ENCODE measurements around the gene ZXDC.

Gene ZXDC

DNA sequence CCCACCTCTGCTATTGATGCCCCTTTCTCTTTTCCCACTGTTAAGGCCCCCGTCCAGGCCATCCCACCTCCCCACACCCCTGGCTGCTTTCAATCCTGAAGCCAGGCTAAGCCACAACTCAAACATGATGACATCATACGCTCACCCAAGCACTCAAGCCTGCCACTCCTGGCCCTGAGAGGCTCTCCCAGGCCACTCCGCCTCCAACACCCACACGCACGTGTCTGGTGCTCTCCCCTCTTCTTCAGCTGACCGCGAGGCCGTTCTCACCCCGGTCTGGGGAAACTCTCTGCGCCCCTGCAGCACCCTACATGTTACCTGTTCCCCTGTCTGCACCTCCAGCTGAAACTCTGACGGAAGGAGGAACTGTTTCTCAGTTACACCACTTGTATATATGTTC is 6.2 kb downstream of the ZXDC start:
- DNase-seq: no peak

GRCh38 chr3:126468028-126468891 is 7.4 kb downstream of the ZXDC start:
- no peak for DNase-seq

GRCh38 chr3:126467611-126467955 is 8.1 kb downstream of the ZXDC start:
- DNase-seq: no peak

DNA sequence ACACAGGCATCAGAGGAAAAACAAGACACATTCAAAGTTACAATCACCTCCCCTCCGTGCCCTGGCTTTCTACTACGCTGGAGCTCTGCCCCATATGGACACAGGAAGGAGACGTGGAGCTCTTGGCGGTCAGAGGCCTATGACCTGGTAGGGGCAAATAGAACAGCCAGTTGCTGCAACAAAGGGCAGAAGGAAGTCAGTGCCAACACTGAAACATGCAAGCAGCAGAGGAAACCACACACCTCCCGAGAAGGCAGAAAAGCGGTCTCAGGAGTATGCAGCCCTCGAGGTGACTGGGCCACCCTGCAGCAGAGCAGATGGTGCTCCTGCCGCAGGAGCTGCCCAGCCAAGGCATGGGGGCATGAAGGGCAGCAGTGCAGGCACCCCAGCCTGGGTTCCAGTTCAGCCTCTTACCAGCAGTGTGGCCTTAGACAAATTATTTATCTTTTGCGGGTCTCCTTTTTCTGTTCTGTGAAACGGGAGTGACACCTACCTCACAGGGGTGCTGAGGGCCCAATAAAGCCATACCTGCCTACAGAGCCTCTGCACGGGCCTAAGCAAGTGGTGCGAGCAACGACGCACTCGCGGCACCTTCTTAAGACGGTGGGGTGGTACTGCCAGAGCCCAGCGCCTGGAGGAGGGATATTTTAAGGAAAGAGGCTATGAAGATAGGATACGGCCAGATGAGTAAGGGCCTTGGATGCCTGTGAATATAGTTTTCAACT is 8.6 kb downstream of the ZXDC start:
- no peak for DNase-seq

GRCh38 chr3:126465928-126466544 is 9.7 kb downstream of the ZXDC start:
- DNase-seq: no peak

- DNase-seq: no peak
Measured at GRCh38 chr3:126464997-126465396, 10.7 kb downstream of the ZXDC start.

- no peak for DNase-seq
Measured at GRCh38 chr3:126464494-126464893, 11.2 kb downstream of the ZXDC start.

DNA sequence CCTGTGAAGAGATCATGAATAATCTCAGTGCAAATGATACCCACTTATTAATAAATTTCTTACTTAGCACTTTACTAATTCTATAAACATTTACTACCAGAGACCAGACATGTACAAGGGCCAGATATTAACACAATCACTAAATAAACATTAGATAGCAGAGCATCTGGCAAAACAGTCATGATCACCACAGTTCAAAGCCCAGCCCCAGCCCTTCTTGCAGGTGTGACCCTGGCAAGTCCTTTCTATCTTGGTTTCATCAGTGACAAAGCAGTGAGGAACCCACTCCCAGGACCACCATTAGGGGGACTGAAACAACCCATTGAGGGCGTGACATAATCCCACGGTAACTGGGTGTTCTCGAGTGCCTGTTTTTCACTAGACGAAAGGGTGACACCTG is 11.6 kb downstream of the ZXDC start:
- no peak for DNase-seq

GRCh38 chr3:126463521-126463920 is 12.2 kb downstream of the ZXDC start:
- no peak for DNase-seq

- DNase-seq: no peak
Measured at GRCh38 chr3:126461450-126462070, 14.1 kb downstream of the ZXDC start.

DNA sequence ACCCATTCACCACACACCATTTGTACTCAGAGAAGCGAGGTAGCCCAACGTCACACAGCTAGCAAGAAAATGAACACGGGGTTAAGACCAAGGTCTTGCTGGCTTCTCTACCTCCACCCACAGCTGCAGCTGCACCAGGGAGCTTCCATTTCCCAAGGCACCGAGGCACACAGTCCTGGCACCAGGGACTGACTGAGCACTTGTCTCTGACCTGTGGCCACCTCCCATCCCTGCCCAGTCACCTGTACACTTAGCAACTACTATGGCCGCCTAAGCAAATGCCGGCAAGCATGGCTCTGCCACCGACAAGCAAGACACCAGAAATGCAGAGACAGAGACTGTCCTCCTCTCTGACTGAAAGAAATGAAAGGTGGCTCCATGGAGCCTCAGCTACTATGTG is 15.3 kb downstream of the ZXDC start:
- no peak for DNase-seq

- DNase-seq: no peak
Measured at GRCh38 chr3:126459763-126460127, 15.9 kb downstream of the ZXDC start.

DNA sequence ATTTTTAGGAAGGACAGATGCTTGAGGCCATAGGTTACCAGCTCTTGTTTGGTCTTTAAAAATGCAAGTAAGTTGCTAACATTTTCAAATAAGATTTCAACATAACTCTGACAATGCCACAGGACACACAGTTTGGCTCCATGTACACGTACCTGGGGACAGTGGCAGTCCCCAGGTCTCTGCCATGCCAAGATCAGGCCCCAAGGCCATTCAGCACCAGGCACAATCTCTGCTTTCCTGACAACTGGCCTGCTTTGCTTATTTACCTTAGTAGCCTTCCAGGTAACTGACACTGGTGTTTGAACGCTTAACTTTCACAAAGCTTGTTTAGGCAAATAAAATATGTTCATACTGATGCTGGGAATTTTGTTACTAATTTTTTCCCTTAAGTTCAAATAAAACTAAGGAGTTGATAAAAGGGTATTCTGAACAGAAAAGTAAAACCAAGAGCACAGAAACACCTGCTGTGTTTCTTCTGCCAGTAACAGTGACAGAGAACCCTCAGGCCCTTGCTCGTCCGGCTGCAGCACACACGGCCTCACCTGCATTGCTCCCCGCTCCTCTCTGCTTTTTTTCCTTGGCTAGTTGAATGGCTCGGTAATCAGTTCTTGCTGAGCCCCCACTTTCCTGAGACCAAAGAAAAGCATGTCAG is 16.5 kb downstream of the ZXDC start:
- no peak for DNase-seq

- no peak for DNase-seq
Measured at GRCh38 chr3:126456766-126457388, 18.8 kb downstream of the ZXDC start.

- DNase-seq: no peak
Measured at GRCh38 chr3:126456211-126456610, 19.5 kb downstream of the ZXDC start.

- no peak for DNase-seq
Measured at GRCh38 chr3:126454437-126455198, 21.1 kb downstream of the ZXDC start.

DNA sequence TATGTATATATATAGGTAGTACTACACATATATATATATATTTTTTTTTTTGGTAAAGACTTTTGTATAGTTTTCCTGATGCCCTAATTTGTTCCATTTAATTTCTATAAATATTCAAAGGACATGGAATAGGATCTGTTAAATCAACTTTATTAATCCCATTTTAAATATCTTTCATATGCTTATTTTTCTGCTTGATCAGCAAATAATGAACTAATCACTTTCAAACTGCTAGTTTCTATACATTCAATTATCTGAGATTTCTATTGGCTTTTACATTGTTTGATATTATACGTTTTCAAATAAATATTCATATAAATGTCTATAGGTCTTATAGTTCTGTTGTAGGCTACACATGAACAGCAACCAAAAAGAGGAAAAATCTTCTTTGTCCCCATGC is 21.7 kb downstream of the ZXDC start:
- no peak for DNase-seq

GRCh38 chr3:126452213-126452612 is 23.5 kb downstream of the ZXDC start:
- DNase-seq: no peak

DNA sequence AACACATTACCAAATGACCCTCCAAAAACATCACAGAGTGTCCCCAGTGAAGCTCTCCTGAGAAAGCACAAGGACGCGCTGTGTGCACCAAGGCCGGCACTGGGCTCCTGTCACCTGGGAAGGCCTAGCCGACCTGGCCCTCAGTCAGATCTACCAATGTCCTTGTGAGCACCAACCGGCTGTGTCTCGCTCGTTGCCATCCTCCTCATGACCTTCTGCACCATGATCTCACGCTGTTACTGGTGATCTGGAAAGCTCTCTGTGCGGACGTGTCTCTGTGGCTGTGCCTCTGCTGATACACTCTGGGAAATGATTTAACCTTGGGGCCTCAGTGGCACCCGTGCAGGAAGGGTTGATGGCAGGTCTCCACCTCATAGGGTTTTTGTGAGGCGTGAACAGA is 24.2 kb downstream of the ZXDC start:
- DNase-seq: no peak

- no peak for DNase-seq
Measured at GRCh38 chr3:126450744-126451143, 24.9 kb downstream of the ZXDC start.

DNA sequence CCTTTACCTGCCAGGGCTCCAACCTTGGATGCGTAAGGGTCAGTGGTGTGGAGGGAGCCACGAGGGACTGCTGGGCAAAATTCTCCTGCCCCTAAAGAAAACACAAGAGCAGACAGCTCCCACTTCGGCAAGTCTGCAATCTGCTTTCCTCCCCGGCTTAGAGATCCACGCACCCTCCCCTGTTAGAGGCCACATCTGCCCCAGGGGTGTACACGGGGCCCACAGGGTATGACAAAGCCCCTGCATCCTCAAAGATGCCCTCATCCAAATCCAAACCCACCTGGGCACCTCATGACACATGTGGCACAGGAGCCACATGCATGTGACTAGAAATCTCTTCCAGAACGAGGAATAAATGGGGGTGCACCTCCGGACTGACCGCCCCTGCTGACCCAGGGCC is 25.5 kb downstream of the ZXDC start:
- no peak for DNase-seq

- no peak for DNase-seq
Measured at GRCh38 chr3:126449621-126450051, 26.1 kb downstream of the ZXDC start.

Data from activated CD8-positive, alpha-beta memory T cell treated with anti-CD3 and anti-CD28 coated beads, Interleukin-2, amount 50 U/mL, for 4 hours (primary cell).